Left ventricle myocardium superior (tissue), 1 donor: ENCODE measurements around the gene FAM171A2. TPM values are rescaled to one million over a fixed set of nuclear protein-coding genes. Genes with fewer than 3 reads are reported as not detected.
"Not testable (repeated sequence)": the region's sequence is repeated elsewhere in the genome, so short reads cannot be mapped to it uniquely, and the experiment has no call there.

Experiments used
- ATAC-seq: fragments of 200-7000 bp; cut with Tn5 transposase; one replicate; pipeline ENCODE4 v1.9.1; 2020; ENCODE audit warnings: mild to moderate bottlenecking, moderate library complexity
- DNase-seq: peaks from one replicate; pipeline ENCODE4 v3.0.0-alpha.2; 2020
- intact Hi-C: fragments of 100-400 bp; cut with micrococcal nuclease; formaldehyde crosslinking; loops from one replicate; pipeline ENCODE4 v1.11.0; 2022
- total RNA-seq: library from RNA; stranded (reverse); fragmentation: NEBNext Ultra II Directional; extraction: Animal tissue kit (Norgen Biotek cat#: 25700); gene quantifications from one replicate; pipeline ENCODE4 v1.2.1, GENCODE V29; 2021
- donor health status: DM: no; HTN: yes; CAD: no; lungs with severe emphysema.

FAM171A2 gene
- total RNA-seq, 1 donor from 2014 or later = 0.72 TPM

GRCh38 chr17:44329516-44329915 lies 34.1 kb downstream of the FAM171A2 start:
- not testable (repeated sequence) for ATAC-seq
- intact Hi-C loops = loop anchor here (5.0 kb wide), 1 partner anchor 112 kb away; the partner anchor contains the start of gene UBTF

GRCh38 chr17:44327715-44328449 lies 35.8 kb downstream of the FAM171A2 start:
- DNase-seq (no peak), ATAC-seq (no peak)
- intact Hi-C loops = loop anchor here (5.0 kb wide), 1 partner anchor 111 kb away; the partner anchor contains the start of gene UBTF

More at GRCh38 chr17:44329516-44329915, 34.1 kb downstream of the FAM171A2 start:
- DNase-seq = not testable (repeated sequence)

GRCh38 chr17:44326861-44327444 lies 36.7 kb downstream of the FAM171A2 start:
- peak; percentile 82 for ATAC-seq
- peak; percentile 97 for DNase-seq
- intact Hi-C loops = loop anchor here (5.0 kb wide), 1 partner anchor 110 kb away; the partner anchor contains the start of gene UBTF

DNA sequence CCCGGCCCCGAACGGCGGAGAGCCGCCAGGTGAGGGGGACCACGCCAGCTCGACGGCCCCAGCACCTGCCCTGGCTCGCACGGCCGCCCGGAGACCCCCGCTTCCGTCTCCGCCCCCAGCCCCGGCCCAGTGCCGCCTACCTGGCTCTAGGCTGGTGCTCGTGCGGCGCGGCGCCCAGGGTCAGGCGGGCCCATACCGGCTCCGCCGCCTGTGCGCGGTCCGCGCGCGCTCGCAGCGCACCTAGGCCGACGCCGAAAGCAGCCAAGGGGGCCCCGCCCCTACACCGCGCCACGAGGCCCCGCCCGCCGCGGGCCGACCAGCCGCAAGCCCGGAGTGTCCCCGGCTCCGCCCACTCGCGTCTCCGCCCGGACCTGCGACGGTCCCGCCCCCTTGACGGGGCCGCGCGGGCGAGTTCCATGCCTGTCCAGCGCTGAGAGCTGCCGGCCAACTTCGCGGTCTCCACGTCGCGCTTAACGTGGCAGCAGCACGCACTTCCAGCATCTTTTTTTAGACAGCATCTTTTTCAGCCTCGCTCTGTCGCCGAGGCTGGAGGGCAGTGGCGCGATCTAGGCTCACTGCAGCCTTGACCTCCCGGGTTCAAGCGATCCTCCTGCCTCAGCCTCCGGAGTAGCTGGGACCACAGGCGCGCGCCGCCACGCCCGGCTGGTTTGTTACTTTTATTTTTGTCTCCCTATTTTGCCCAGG lies 38.9 kb downstream of the FAM171A2 start, which contains the start of gene SLC25A39:
Gene SLC25A39 (minus strand): TSS at position 253 of the 705 bp plus-strand sequence. CDS start 1,261 bp downstream, outside the sequence.
- intact Hi-C loops = loop anchor here (5.0 kb wide), 1 partner anchor 107 kb away; the partner anchor contains the start of gene UBTF
- peak; percentile 91 for ATAC-seq
- DNase-seq = peak; percentile 98

DNA sequence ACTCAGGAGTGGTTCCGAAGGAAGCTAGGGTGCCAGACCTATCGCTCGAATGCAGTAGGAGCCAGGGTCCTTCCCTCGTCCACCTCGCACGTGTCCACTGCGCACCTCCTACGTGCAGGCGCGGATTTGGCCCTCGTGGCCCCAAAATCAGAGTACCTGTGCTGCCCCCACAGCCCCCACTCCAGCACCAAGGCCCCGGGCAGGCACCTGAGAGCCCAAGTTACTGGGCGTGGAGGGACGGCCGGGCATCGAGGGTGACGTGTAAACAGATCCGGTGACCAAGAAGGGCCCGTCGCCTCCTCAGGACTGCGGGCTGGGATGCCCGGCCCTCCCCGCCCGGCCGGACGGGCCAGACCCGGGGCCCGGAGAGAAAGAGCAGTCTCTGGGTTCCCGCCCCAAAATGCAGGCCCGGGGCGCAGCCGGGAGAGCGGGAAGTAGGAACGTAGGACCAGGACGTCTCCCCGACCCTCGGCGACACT lies 39.5 kb downstream of the FAM171A2 start:
- DNase-seq = peak; percentile 46
- no peak for ATAC-seq
- intact Hi-C loops = no loop called here

GRCh38 chr17:44323359-44324091 lies 40.1 kb downstream of the FAM171A2 start:
- ATAC-seq = no peak
- no peak for DNase-seq
- intact Hi-C loops = no loop called here

DNA sequence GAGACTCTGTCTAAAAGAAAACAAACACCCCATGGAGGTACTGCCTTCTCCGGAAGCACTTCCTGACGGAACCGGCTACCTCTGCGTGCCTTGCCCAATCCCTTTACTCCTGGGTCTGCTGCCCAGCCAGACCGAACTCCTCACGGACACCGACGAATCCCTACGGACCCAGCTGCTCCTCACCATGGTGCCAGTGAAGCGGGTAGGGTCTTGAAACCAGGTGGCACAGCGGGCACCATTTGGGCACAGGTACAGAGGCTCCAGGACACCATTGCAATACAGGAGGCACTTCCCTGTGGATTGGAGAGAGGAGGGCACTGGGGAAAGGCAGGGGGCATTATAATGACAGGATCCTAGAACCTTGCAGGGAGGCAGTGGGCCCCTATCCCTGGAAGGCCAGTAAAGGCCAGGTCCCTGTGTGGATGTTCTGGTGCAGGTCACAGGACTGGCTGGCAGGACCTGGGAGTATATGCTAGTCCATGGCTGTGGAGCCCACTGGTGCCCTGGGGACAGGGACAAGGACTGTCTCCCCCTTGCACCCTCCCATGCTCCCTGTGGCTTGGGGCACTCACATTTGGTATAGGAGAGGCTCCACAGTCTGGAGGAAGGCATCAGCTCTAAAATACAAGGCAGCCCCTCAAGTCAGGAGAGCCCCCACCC lies 41.3 kb downstream of the FAM171A2 start:
- ATAC-seq (no peak), DNase-seq (no peak)
- intact Hi-C loops = no loop called here

DNA sequence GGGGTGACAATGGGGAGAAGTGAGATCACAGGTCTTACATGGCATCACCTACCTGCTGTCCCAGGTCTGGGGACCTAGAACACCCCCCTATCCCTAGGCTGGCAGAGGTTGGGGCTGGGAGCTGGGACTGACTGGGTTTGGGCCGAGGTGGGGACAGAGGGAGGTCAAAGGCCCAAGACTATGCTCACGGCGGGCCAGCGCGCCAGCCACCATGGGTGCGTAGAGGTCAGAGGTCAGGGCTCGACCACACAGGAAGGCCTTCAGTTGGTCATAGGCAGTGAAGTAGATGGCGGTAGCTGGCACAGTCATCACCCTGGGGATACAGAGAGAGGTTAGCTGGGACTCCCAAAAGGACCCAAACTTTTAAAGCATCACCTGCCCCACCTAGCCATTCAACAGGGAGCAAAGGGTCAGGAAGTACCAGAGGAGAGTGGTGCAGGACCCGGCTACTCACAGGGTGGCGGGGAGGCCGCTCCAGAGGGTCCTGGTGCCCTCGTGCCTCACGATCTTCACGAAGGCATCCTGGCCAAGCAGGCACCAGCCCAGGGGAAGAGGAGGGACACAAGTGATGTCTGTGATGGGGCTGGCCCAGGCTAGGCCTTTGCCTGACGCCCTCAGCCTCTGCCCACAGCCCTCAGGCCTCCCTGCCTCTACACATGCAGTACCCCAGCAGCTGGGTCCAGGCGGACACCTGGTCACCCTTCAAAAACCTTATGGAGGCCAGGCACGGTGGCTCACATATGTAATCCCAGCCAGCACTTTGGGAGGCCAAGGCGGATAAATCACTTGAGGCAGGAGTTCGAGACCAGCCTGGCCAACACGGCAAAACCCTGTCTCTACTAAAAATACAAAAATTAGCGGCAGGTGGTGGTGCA lies 42.2 kb downstream of the FAM171A2 start:
- intact Hi-C loops = no loop called here
- DNase-seq (no peak), ATAC-seq (no peak)

DNA sequence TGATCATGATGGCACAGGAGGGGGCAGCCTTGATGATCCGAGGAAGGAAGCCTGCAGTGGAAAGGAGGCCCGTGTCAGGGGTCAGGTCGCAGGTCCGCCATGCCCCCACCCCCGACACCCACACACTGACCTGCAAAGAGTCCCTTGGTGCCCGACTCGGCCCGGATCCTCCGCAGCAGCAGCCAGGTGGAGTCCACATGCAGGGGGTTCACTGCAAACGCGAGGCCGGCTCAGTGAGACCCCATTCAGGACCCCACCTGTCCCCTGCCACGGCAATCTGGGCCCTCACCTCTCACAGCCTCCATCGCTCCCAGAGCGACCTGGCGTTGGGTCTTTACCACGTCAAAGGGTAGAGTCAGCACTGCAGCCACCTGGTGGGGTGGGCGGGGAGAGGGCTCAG lies 43.6 kb downstream of the FAM171A2 start:
- intact Hi-C loops = no loop called here
- DNase-seq (no peak), ATAC-seq (no peak)

- DNase-seq (no peak), ATAC-seq (no peak)
- intact Hi-C loops = no loop called here
Observed at GRCh38 chr17:44318077-44318892, 45.4 kb downstream of the FAM171A2 start.

DNA sequence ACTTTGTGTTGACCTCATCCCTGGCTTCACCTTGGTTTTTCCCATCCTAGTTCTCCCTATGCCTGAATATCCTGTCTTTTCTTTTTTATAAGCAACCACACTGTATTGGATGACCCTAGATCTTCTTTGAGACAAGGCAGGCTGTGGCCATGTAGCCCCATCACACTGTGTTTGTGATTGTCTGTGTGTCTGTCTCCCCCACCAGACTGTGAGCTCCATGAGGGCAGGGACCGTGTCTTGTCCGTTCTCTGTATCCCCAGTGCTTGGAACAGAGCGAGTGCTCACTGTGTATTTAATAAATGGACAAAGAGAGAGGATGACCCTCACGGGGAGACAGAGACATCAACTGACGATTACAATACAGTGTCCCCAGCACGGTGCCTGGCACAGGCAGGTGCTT lies 46.1 kb downstream of the FAM171A2 start:
- intact Hi-C loops = no loop called here
- DNase-seq (no peak), ATAC-seq (no peak)

DNA sequence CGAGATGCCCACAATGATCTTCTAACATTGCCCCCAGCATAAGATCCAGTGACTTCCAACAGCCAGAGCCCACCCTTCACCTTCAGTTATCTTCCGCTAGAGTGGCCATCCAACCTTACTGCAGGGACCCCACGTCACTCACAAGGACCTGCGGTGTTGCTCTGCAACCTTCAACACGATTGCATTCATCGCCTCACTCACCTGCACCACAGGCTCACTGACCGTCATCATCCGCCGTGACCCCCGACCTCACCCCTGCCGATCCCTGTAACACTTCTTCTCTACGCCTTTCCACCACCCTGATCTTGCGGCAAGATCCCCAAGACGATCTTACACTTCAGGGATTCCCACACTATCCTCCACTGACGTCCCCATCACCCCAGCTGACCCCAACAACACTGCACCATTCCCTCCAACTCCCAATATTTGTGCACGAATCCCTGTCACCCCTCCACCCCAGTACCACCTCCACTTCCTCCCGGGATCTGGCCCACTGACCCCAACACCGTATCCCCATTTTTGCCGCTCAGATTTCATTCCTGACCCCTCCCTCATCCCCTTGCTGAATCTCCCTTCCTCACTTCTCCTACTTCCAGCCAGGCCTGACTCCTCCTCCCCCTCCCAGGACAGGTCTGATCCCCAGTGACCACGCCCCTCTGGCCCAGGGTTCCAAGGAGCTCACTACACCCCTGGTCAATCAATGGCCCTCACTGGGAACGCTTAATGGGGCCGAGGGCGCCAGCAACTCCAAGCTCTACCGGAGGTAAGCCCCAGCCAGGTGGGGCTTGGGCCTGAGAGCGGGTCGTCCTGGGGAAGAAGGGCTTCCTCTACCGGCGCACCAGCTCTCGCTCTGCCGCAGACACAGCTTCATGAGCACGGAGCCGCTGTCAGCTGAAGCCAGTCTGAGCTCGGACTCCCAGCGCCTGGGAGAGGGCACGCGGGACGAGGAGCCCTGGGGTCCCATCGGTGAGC lies 47.6 kb downstream of the FAM171A2 start:
- no peak for DNase-seq
- intact Hi-C loops = no loop called here
- ATAC-seq = no peak

DNA sequence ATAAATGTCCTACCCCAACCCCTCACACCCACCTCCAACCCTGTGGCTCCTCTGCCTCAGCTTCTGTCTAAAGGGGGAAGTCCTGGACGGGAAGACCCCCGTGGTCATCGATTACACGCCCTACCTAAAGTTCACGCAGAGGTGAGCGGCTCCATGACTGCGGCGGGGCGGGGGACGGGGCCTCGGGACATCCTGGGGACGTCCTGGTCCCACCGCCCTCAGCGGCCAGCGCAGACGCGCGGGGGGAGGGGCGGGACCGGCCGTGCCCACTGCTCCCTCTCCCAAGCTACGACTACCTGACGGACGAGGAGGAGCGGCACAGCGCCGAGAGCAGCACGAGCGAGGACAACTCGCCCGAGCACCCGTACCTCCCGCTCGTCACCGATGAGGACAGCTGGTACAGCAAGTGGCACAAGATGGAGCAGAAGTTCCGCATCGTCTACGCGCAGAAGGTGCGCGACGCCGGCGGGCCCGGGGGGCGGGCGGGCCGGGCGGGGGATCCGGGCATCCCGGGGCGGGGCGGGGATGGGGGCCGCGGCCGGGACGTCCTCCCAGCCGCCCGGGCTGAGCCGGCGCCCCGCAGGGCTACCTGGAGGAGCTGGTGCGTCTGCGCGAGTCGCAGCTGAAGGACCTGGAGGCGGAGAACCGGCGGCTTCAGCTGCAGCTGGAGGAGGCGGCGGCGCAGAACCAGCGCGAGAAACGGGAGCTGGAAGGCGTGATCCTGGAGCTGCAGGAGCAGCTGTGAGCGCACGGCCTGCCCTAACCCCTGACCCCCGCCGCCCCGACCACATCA lies 48.6 kb downstream of the FAM171A2 start:
- intact Hi-C loops = no loop called here
- ATAC-seq = no peak
- DNase-seq = no peak

DNA sequence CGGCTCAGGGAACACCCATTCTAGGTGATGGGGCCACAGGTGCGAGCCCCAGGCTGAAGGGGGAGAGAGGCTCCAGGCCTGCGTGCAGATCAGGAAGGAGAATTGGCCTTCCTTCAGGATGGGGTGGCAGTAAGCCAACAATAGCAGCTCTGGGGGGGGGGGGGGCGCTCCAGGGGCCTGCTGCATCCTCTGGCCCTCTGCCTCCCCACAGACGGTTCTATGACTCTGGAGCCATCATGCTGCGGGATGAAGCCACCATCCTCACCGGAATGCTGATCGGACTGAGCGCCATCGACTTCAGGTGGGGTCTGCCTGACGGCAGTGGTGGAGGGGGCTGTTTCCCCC lies 49.2 kb downstream of the FAM171A2 start:
- no peak for DNase-seq
- intact Hi-C loops = no loop called here
- no peak for ATAC-seq

- no peak for ATAC-seq
- intact Hi-C loops = no loop called here
- DNase-seq = no peak
Observed at GRCh38 chr17:44314031-44314430, 49.6 kb downstream of the FAM171A2 start.
